SU-DHL-6 (cell line): ENCODE data around the gene PROSER3.

Source experiments
- H2AFZ ChIP-seq: fragments of 200-600 bp; sonication (generic); 2 replicates; pipeline ENCODE4 v1.6.1; 2014; ENCODE audit warnings: low read depth, mild to moderate bottlenecking, moderate library complexity, mixed read lengths, antibody characterized with exemption, low read length; ENCODE audit not compliant: severe bottlenecking
- H3F3A ChIP-seq: fragments of 200-600 bp; shearing (Covaris generic); 2 replicates; pipeline ENCODE4 v1.6.0; 2016; ENCODE audit warnings: antibody characterized with exemption, mild to moderate bottlenecking; ENCODE audit not compliant: insufficient read depth
- H3K27ac ChIP-seq: fragments of 200-600 bp; sonication (generic); 2 replicates; pipeline ENCODE4 v1.5.1; 2016; ENCODE audit warnings: low read depth, mild to moderate bottlenecking, low read length, moderate library complexity, mixed read lengths
- H3K27me3 ChIP-seq: fragments of 200-600 bp; sonication (generic), shearing (Covaris generic); 2 replicates; pipeline ENCODE4 v1.6.0; 2014; ENCODE audit warnings: mild to moderate bottlenecking, low read length
- H3K36me3 ChIP-seq: fragments of 200-600 bp; sonication (generic); 2 replicates; pipeline ENCODE4 v1.6.1; 2014; ENCODE audit warnings: mild to moderate bottlenecking, low read length, mixed read lengths
- H3K4me2 ChIP-seq: fragments of 300-600, 200-600 bp; shearing (Covaris generic), sonication (generic); 2 replicates; pipeline ENCODE4 v1.6.0; 2014; ENCODE audit warnings: low read length, low read depth, mild to moderate bottlenecking; ENCODE audit not compliant: poor library complexity, severe bottlenecking
- H3K4me3 ChIP-seq: fragments of 200-600 bp; sonication (generic); 2 replicates; pipeline ENCODE4 v1.5.1; 2014; ENCODE audit warnings: antibody characterized with exemption, low read length, mild to moderate bottlenecking, mixed read lengths; ENCODE audit not compliant: insufficient read depth, poor library complexity, severe bottlenecking
- H3K79me2 ChIP-seq: fragments of 200-600 bp; sonication (generic); 2 replicates; pipeline ENCODE4 v1.6.1; 2014; ENCODE audit warnings: mild to moderate bottlenecking, low read length, moderate library complexity; ENCODE audit not compliant: insufficient read depth
- H3K9ac ChIP-seq: fragments of 200-600 bp; sonication (generic); 2 replicates; pipeline ENCODE4 v1.7.0; 2014; ENCODE audit warnings: mild to moderate bottlenecking, low read length
- H3K9me2 ChIP-seq: fragments of 200-600 bp; sonication (generic); replicated peaks from 2 replicates; pipeline ENCODE4 v1.6.1; 2014; ENCODE audit warnings: low read length; ENCODE audit not compliant: insufficient read depth
- H3K9me3 ChIP-seq: fragments of 200-600 bp; sonication (generic); 2 replicates; pipeline ENCODE4 v1.6.1; 2014; ENCODE audit warnings: low read length, mixed read lengths; ENCODE audit not compliant: insufficient read depth
- H4K20me1 ChIP-seq: fragments of 200-600 bp; sonication (generic); 2 replicates; pipeline ENCODE4 v1.6.1; 2014; ENCODE audit warnings: low read depth, mild to moderate bottlenecking, antibody characterized with exemption, low read length, moderate library complexity, mixed read lengths
- EZH2phosphoT487 ChIP-seq: fragments of 200-600 bp; sonication (generic), shearing (Covaris generic); conservative IDR thresholded peaks from 2 replicates; pipeline ENCODE4 v1.6.1; 2018; ENCODE audit warnings: mild to moderate bottlenecking, antibody characterized with exemption, low read length, moderate library complexity, mixed read lengths
- TF ChIP-seq, protein P1 (sequence below): fragments of 200-600 bp; sonication (generic); IDR thresholded peaks from one replicate; pipeline ENCODE4 v1.5.1; 2017; ENCODE audit warnings: antibody characterized with exemption, mild to moderate bottlenecking, low read length, moderate library complexity; ENCODE audit not compliant: insufficient read depth, poor library complexity, severe bottlenecking

Gene PROSER3

DNA sequence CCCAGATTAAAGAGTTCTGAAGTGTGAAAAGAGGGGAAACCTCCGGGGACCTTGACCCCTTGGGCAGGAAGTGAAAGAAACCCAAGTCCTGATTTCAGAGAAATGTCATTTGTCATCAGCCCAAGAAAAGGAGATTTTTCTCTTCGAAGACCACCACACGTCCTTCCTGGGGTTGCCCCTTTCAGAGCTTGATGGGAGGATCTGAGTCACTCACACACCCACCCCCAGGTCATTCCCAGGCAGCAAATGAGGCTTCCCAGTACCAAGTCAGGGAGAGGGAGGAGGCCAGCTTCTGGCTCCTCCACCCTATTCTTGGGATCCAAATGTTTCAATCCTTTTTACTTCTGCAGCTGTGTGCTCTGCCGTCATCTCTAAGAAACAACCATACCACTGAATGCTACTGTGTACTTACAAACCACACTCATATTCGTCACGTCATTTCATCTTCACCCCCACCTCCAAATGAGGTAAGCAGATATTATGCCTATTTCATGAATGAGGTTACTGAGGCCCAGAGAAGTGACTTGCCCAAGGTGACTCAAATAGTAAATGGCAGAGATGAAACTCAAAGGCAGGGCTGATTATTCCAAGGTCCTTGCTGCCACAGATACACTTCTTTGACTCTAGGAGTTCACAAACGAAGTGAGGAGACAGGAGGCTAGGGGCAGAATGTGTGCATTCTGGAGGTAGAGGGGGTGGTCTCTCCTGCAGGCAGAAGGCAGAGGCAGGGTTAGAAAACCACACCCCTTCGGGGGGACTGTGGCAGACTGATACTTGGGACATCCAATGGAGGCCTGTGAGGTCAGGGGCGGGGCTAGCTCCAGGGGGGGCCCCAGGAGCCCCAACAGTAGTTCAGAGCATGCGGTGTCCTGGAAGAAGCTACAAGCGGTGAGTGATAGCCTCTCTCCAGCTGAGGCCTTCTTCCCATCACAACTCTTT is 45.1 kb upstream of the PROSER3 start:
- H3K27me3 ChIP-seq, result no peaks in the 10 kb centered on the region
- no peak overlapping the region for H3K4me3 ChIP-seq
- H3K9ac ChIP-seq, result no peak overlapping the region
- H3K36me3 ChIP-seq, result no peaks in the 10 kb centered on the region
- H3K4me2 ChIP-seq, result no peak overlapping the region
- no peak for TF ChIP-seq EZH2phosphoT487
- TF ChIP-seq, protein P1, sequence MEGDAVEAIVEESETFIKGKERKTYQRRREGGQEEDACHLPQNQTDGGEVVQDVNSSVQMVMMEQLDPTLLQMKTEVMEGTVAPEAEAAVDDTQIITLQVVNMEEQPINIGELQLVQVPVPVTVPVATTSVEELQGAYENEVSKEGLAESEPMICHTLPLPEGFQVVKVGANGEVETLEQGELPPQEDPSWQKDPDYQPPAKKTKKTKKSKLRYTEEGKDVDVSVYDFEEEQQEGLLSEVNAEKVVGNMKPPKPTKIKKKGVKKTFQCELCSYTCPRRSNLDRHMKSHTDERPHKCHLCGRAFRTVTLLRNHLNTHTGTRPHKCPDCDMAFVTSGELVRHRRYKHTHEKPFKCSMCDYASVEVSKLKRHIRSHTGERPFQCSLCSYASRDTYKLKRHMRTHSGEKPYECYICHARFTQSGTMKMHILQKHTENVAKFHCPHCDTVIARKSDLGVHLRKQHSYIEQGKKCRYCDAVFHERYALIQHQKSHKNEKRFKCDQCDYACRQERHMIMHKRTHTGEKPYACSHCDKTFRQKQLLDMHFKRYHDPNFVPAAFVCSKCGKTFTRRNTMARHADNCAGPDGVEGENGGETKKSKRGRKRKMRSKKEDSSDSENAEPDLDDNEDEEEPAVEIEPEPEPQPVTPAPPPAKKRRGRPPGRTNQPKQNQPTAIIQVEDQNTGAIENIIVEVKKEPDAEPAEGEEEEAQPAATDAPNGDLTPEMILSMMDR, result no peak
- H3F3A ChIP-seq, result no peaks in the 10 kb centered on the region
- no peaks in the 10 kb centered on the region for H4K20me1 ChIP-seq
- no peak overlapping the region for H2AFZ ChIP-seq
- no peaks in the 10 kb centered on the region for H3K9me2 ChIP-seq
- H3K27ac ChIP-seq, result no peak overlapping the region
- H3K79me2 ChIP-seq, result no peaks in the 10 kb centered on the region
- H3K9me3 ChIP-seq, result no peaks in the 10 kb centered on the region

DNA sequence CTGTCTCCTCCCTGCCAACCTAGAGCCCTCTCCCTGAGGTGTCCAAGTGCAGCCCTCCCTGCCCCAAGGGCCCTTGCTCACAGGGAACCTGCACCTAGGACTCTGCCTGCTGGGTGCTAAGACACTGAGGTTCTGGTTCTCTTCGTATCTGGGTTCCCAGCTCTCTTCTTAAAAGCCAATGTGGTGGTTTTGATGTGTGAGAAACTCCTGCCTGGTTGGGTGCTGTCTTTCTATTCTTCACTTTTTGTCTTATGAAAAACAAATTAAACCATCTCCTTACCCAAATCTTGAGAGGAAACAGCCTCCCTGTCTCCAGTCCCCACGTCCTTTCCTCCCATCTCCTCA is 44.5 kb upstream of the PROSER3 start:
- Histone ChIP-seq H3K36me3 (no peaks in the 10 kb centered on the region), H3K79me2 (peaks cover 4% of the 10 kb centered on the region), H3K4me2 (no peak overlapping the region), H3K9ac (no peak overlapping the region), H2AFZ (no peak overlapping the region), H3K27ac (no peak overlapping the region), H3F3A (no peaks in the 10 kb centered on the region), H3K9me3 (no peaks in the 10 kb centered on the region), H4K20me1 (no peaks in the 10 kb centered on the region), H3K4me3 (no peak overlapping the region), H3K9me2 (no peaks in the 10 kb centered on the region), H3K27me3 (no peaks in the 10 kb centered on the region)
- TF ChIP-seq EZH2phosphoT487, result no peak
- TF ChIP-seq, protein P1, result no peak

DNA sequence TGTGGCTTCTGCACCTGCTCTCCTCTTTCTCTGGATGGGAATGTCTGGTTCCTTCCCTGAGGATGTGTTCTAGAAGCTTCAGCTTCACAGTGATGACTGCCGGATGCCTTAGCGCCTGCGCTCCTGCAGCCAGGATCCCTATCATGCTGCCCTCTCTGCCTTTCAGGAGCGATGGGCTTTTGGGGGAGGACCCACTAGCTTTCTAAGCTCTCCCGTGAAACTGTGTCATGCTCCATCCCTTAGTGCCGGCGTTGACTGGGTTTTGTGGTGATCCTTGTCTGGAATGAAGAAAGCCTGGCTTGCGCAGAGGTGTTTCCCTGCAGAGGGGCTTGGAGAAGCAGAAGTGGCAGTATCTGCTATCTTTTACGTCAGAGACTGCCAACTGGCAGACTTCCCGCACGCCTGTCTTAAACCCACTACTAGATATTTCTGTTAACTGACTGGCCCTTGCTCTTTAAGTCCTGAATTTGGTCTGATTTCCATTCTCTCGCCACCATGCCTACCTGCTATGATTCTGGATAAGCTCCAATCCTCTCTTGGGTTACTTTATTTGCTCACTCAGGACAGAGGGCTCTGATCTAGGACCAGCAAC is 44.0 kb upstream of the PROSER3 start:
- H2AFZ ChIP-seq, result no peak overlapping the region
- H3K79me2 ChIP-seq, result peaks cover 9% of the 10 kb centered on the region
- H4K20me1 ChIP-seq, result no peaks in the 10 kb centered on the region
- H3K9me2 ChIP-seq, result no peaks in the 10 kb centered on the region
- H3K4me2 ChIP-seq, result no peak overlapping the region
- no peak overlapping the region for H3K27ac ChIP-seq
- H3K9me3 ChIP-seq, result no peaks in the 10 kb centered on the region
- no peaks in the 10 kb centered on the region for H3F3A ChIP-seq
- no peak overlapping the region for H3K9ac ChIP-seq
- no peaks in the 10 kb centered on the region for H3K36me3 ChIP-seq
- H3K27me3 ChIP-seq, result no peaks in the 10 kb centered on the region
- no peak for TF ChIP-seq EZH2phosphoT487
- TF ChIP-seq, protein P1, result no peak
- no peak overlapping the region for H3K4me3 ChIP-seq
